ENCODE results near the gene ITIH2. TPM values are rescaled to one million over a fixed set of nuclear protein-coding genes. Genes with fewer than 3 reads are reported as not detected.
"Not testable (repeated sequence)": the region's sequence is repeated elsewhere in the genome, so short reads cannot be mapped to it uniquely, and the experiment has no call there.

Gene ITIH2
- total and polyA plus RNA-seq, 5 donors = not detected

DNA sequence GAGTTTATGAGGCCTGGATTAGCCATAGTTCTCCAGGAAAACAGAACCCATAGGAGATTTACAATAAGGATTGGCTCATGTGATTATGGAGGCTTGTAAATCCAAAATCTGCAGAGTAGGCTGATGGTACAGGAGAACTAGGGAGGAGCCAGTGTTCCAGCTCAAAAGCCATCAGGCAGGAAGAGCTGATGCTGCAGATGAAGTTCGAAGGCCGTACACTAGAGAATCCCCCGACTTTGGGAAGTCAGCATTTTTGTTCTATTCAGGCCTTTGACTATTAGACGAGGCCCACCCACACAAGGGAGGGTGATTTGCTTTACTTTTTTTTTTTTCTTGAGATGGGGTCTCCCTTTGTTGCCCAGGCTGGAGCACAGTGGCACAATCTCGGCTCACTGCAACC, 47.1 kb downstream of the ITIH2 start:
- Histone ChIP-seq H3K4me3 (ENCODE audit: low read length) (no peak overlapping the region), H3K27me3 (ENCODE audit: control insufficient read depth, insufficient read depth) (no peaks in the 10 kb centered on the region), H3K4me1 (ENCODE audit: control insufficient read depth, insufficient read depth, low read length) (no peaks in the 10 kb centered on the region), H3K9me3 (ENCODE audit: control insufficient read depth, low read length) (no peaks in the 10 kb centered on the region), H3K27ac (ENCODE audit: low read length) (no peak overlapping the region)
- intact Hi-C loops (cut with DNase I) = no loop called here
- WGBS = 89% methylated on average over 5 of the region's 5 CpGs
- DNase-seq (no peak), ATAC-seq (no peak)

- Histone ChIP-seq H3K27me3 (ENCODE audit: control insufficient read depth, insufficient read depth) (no peaks in the 10 kb centered on the region), H3K4me3 (ENCODE audit: low read length) (no peak overlapping the region), H3K27ac (ENCODE audit: low read length) (no peak overlapping the region), H3K4me1 (ENCODE audit: control insufficient read depth, insufficient read depth, low read length) (no peaks in the 10 kb centered on the region), H3K9me3 (ENCODE audit: control insufficient read depth, low read length) (no peaks in the 10 kb centered on the region)
- no peak for DNase-seq
- no peak for ATAC-seq
- intact Hi-C loops (cut with DNase I) = no loop called here
- WGBS = 92% methylated on average over 6 of the region's 6 CpGs
These were observed 49.1 kb downstream of the ITIH2 start for GRCh38 chr10:7752251-7752650.

DNA sequence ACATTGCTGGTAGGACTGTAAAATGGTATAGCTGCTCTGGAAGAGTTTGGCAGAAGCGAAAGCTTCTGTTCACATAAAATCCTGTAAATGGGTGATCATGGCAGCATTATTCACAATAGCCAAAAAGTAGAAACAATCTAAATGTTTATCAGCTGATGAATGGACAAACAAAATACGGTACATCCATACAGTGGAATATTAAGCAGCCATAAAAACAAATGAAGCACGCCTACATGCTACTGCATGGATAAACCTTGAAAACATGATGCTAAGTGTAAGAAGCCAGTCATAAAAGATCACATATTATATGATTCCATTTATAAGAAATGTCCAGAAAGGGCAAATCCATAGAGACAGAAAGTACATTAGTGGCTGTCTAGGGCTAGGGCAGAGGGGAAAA, 52.0 kb downstream of the ITIH2 start:
- intact Hi-C loops (cut with DNase I) = no loop called here
- Histone ChIP-seq H3K27me3 (ENCODE audit: control insufficient read depth, insufficient read depth) (no peaks in the 10 kb centered on the region), H3K4me3 (ENCODE audit: low read length) (no peak overlapping the region), H3K9me3 (ENCODE audit: control insufficient read depth, low read length) (no peaks in the 10 kb centered on the region), H3K4me1 (ENCODE audit: control insufficient read depth, insufficient read depth, low read length) (no peaks in the 10 kb centered on the region), H3K27ac (ENCODE audit: low read length) (no peak overlapping the region)
- DNase-seq = no peak
- ATAC-seq = no peak
- WGBS = 98% methylated on average over 3 of the region's 3 CpGs

DNA sequence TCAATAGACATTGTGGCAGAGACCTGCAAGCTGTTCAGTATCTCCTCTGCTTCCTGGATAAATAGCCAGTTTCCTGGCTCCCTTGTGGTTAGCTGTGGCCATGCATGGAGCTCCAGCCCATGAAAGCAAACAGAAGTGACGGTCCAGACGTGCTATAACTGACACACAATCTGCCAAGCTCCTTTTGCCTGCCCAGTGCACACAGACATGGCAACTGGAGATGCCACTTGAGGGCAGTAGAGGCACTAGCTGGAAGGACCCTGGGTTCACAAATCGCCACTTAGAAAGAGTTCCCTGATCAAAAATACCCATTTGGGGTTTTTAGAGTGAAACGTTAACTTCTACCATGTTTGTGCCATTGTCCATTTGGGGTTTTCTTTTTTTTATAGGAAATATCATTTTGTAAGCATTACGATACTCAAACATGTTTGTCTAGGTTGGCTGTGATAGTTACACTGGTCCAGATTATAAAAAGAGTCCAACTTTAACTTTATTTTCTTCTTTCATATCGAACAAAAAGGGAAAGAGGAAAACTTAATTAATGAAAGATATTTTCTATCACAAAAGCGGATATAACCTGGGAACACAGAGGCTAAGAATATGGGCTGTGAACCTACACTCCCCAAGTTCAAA, 53.4 kb downstream of the ITIH2 start:
- Histone ChIP-seq H3K4me3 (ENCODE audit: low read length) (no peak overlapping the region), H3K27ac (ENCODE audit: low read length) (no peak overlapping the region), H3K27me3 (ENCODE audit: control insufficient read depth, insufficient read depth) (no peaks in the 10 kb centered on the region), H3K4me1 (ENCODE audit: control insufficient read depth, insufficient read depth, low read length) (no peaks in the 10 kb centered on the region), H3K9me3 (ENCODE audit: control insufficient read depth, low read length) (no peaks in the 10 kb centered on the region)
- intact Hi-C loops (cut with DNase I) = no loop called here
- 63% methylated on average over 7 of the region's 7 CpGs for WGBS
- DNase-seq = no peak
- ATAC-seq = no peak

- H3K27ac ChIP-seq (ENCODE audit: low read length) = no peak overlapping the region
- ATAC-seq (no peak), DNase-seq (no peak)
- intact Hi-C loops (cut with DNase I) = no loop called here
- WGBS = 47% methylated on average over 5 of the region's 5 CpGs
- H3K4me3 ChIP-seq (ENCODE audit: low read length) = no peak overlapping the region
- no peaks in the 10 kb centered on the region for H3K9me3 ChIP-seq (ENCODE audit: control insufficient read depth, low read length)
- H3K27me3 ChIP-seq (ENCODE audit: control insufficient read depth, insufficient read depth) = no peaks in the 10 kb centered on the region
- H3K4me1 ChIP-seq (ENCODE audit: control insufficient read depth, insufficient read depth, low read length) = no peaks in the 10 kb centered on the region
These were observed 60.8 kb downstream of the ITIH2 start for GRCh38 chr10:7763929-7764328.

GRCh38 chr10:7766241-7766640, 63.1 kb downstream of the ITIH2 start:
- DNase-seq (no peak), ATAC-seq (no peak)
- Histone ChIP-seq H3K4me1 (ENCODE audit: control insufficient read depth, insufficient read depth, low read length) (no peaks in the 10 kb centered on the region), H3K27ac (ENCODE audit: low read length) (no peak overlapping the region), H3K9me3 (ENCODE audit: control insufficient read depth, low read length) (no peaks in the 10 kb centered on the region), H3K4me3 (ENCODE audit: low read length) (no peak overlapping the region), H3K27me3 (ENCODE audit: control insufficient read depth, insufficient read depth) (no peaks in the 10 kb centered on the region)
- 86% methylated on average over 3 of the region's 3 CpGs for WGBS
- intact Hi-C loops (cut with DNase I) = no loop called here

DNA sequence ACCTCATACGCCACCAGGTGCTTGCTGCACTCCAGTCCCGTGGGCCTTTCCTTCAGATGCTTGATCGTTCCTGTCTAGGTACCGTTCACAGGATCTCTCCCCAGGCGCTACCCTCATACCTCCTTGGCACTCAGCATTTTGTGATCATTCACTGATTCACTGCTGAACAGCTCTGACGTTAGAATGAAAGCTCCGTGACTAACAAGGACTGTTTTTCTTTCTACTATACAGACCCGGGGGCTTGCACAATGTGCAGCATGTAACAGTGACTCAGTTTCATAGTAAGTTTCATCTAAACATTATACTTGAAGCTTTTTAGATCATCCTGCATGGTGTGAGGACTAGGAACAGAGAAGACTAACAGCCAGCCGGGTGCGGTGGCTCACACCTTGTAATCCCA, 64.1 kb downstream of the ITIH2 start:
- 93% methylated on average over 10 of the region's 10 CpGs for WGBS
- Histone ChIP-seq H3K4me3 (ENCODE audit: low read length) (no peak overlapping the region), H3K9me3 (ENCODE audit: control insufficient read depth, low read length) (no peaks in the 10 kb centered on the region), H3K27ac (ENCODE audit: low read length) (no peak overlapping the region), H3K4me1 (ENCODE audit: control insufficient read depth, insufficient read depth, low read length) (no peaks in the 10 kb centered on the region), H3K27me3 (ENCODE audit: control insufficient read depth, insufficient read depth) (no peaks in the 10 kb centered on the region)
- intact Hi-C loops (cut with DNase I) = no loop called here
- DNase-seq = no peak
- ATAC-seq = no peak

GRCh38 chr10:7768417-7768816, 65.3 kb downstream of the ITIH2 start:
- intact Hi-C loops (cut with DNase I) = no loop called here
- 95% methylated on average over 7 of the region's 7 CpGs for WGBS
- DNase-seq = no peak

DNA sequence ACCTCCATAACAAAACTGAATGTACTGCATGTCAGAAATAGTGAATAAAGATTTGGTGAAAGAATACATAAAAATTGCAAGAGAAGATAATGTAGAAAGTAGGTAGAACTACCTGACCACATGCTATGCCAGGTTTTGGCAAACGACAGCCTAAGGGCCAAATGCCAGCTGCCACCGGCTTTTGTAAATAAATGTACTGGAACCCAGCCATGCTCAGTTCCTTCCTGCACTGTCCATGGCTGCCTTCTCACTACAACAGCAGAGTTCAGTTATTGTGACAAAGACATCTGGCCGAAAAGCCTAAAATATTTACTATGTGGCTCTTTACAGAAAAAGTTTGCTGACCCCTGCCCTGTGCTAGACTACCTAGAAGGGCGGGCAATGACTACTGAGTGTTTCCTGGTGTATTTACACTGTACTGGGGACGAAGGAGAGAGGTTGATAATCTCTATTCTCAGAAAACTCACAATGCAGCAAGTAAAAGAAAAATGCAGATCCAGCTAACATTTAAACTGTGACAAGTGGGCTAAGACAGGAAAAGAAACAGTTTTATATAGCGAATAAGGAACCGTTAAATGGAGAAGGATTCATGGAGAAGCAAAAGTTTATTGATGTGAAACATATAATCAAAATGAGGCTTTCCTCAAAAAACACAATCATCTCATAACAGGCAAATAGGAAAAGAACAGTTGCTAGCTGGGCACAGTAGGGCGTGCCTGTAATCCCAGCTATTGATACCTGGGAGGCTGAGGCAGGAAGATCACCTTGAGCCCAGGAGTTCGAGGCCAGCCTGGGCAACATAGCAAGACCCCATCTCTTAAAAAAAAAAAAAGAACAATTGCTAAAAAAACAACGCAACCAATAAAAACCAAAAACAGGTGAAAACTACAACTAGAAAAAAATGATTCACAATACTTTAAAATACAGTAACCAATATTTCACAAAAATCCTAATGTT, 71.0 kb downstream of the ITIH2 start:
- peak in 1 of 2 donors; percentile 31 for ATAC-seq
- WGBS = 62% methylated on average over 10 of the region's 10 CpGs
- no peak overlapping the region for H3K27ac ChIP-seq (ENCODE audit: low read length)
- H3K4me3 ChIP-seq (ENCODE audit: low read length) = no peak overlapping the region
- no peaks in the 10 kb centered on the region for H3K27me3 ChIP-seq (ENCODE audit: control insufficient read depth, insufficient read depth)
- no peaks in the 10 kb centered on the region for H3K9me3 ChIP-seq (ENCODE audit: control insufficient read depth, low read length)
- H3K4me1 ChIP-seq (ENCODE audit: control insufficient read depth, insufficient read depth, low read length) = no peaks in the 10 kb centered on the region
- intact Hi-C loops (cut with DNase I) = no loop called here
- no peak for DNase-seq

More at GRCh38 chr10:7768417-7768816, 65.3 kb downstream of the ITIH2 start:
- no peak overlapping the region for H3K27ac ChIP-seq (ENCODE audit: low read length)
- H3K27me3 ChIP-seq (ENCODE audit: control insufficient read depth, insufficient read depth) = no peaks in the 10 kb centered on the region
- ATAC-seq = no peak
- no peaks in the 10 kb centered on the region for H3K4me1 ChIP-seq (ENCODE audit: control insufficient read depth, insufficient read depth, low read length)
- H3K9me3 ChIP-seq (ENCODE audit: control insufficient read depth, low read length) = no peaks in the 10 kb centered on the region
- H3K4me3 ChIP-seq (ENCODE audit: low read length) = no peak overlapping the region

DNA sequence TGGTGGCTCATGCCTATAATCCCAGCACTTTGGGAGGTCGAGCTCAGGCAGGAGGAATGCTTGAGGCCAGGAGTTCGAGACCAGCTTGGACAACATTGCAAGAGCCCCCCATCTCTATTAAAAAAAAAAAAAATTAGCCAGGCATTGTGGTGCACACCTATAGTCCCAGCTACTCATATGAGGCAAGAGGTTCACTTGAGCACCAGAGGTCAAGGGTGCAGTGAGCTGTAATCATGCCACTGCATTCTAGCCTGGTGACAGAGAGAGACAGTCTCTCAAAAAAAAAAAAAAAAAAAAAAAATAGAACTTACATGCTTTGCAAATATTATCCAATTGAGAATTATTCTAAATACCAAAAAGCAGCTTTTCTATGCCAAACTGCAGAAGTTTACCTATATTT, 73.7 kb downstream of the ITIH2 start:
- H3K27me3 ChIP-seq (ENCODE audit: control insufficient read depth, insufficient read depth) = no peaks in the 10 kb centered on the region
- intact Hi-C loops (cut with DNase I) = no loop called here
- DNase-seq = no peak
- ATAC-seq = no peak
- no peak overlapping the region for H3K4me3 ChIP-seq (ENCODE audit: low read length)
- no peaks in the 10 kb centered on the region for H3K9me3 ChIP-seq (ENCODE audit: control insufficient read depth, low read length)
- no peaks in the 10 kb centered on the region for H3K4me1 ChIP-seq (ENCODE audit: control insufficient read depth, insufficient read depth, low read length)
- 99% methylated on average over 2 of the region's 2 CpGs for WGBS
- no peak overlapping the region for H3K27ac ChIP-seq (ENCODE audit: low read length)

DNA sequence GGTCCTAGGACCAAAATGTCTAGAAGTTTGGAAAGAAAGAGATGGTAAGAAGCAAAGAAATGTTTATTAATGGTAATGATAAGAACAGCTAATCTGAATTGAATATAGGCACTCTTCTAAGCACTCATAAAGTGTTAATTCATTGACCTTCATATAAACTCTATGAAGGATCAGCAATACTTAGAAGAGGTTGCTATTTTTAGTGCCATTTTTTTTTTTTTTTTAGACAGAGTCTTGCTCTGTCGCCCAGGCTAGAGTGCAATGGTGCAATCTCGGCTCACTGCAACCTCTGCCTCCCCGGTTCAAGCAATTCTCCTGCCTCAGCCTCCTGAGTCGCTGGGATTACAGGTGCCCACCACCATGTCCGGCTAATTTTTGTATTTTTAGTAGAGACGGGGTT, 79.1 kb downstream of the ITIH2 start:
- H3K4me1 ChIP-seq (ENCODE audit: control insufficient read depth, insufficient read depth, low read length); intact Hi-C loops (cut with DNase I); H3K27me3 ChIP-seq (ENCODE audit: control insufficient read depth, insufficient read depth); H3K27ac ChIP-seq (ENCODE audit: low read length); DNase-seq; H3K4me3 ChIP-seq (ENCODE audit: low read length); H3K9me3 ChIP-seq (ENCODE audit: control insufficient read depth, low read length): not testable (repeated sequence)
- peak in 1 of 2 donors; percentile 43 for ATAC-seq
- 84% methylated on average over 6 of the region's 6 CpGs for WGBS

Data from right cardiac atrium (tissue), 5 donors.